Panc1 (cell line): ENCODE results near the gene KLHDC1. TPM values are rescaled to one million over a fixed set of nuclear protein-coding genes. Genes with fewer than 3 reads are reported as not detected.

Source experiments
- ATAC-seq: fragments of 200-7000 bp; cut with Tn5 transposase; 2 replicates; pipeline ENCODE4 v1.9.1; 2020; ENCODE audit warnings: mild to moderate bottlenecking, moderate library complexity
- Bru-seq: library from RNA; stranded (reverse); fragments of 400-500 nt; gene quantifications from one replicate; lab custom pipeline; 2021; lab: Mats Ljungman, UMichigan
- BruChase-seq, 2 experiments: library from RNA; stranded (reverse); fragments of 400-500 nt; gene quantifications; one replicate each; lab custom pipeline; 2021; lab: Mats Ljungman, UMichigan
- BruUV-seq: library from RNA; stranded (reverse); fragments of 400-500 nt; replicated peaks from 2 replicates; lab custom pipeline; 2021; lab: Mats Ljungman, UMichigan
- CTCF ChIA-PET: fragments of 300-600 bp; sonication (Branson Sonifier 250); formaldehyde crosslinking; loops from one replicate; lab custom pipeline; 2022; ENCODE audit warnings: antibody characterized with exemption; lab: Charles Lee
- POLR2A ChIA-PET: fragments of 300-600 bp; sonication (Branson Sonifier 250); formaldehyde crosslinking; loops from one replicate; lab custom pipeline; 2022; ENCODE audit warnings: antibody characterized with exemption; lab: Charles Lee
- DNase-seq: peaks from one replicate; pipeline ENCODE4 v3.0.0-alpha.2; 2010; ENCODE audit warnings: low read depth, low spot score
- H3K27ac ChIP-seq: 2 replicates; pipeline ENCODE4 v1.5.1; 2011; ENCODE audit warnings: mild to moderate bottlenecking, low read length, inconsistent platforms
- H3K27me3 ChIP-seq: fragments of 200-500 bp; sonication (Bioruptor generic); 2 replicates; pipeline ENCODE4 v1.6.0; 2014; ENCODE audit warnings: low read length, inconsistent platforms; ENCODE audit not compliant: control insufficient read depth, insufficient read depth
- H3K36me3 ChIP-seq: fragments of 200-500 bp; sonication (Bioruptor generic); 2 replicates; pipeline ENCODE4 v1.5.1; 2014; ENCODE audit warnings: inconsistent platforms, mild to moderate bottlenecking, low read length, moderate library complexity; ENCODE audit not compliant: control insufficient read depth, insufficient read depth
- H3K4me1 ChIP-seq: 2 replicates; pipeline ENCODE4 v1.5.1; 2011; ENCODE audit warnings: inconsistent platforms, mild to moderate bottlenecking, low read length, moderate library complexity; ENCODE audit not compliant: control insufficient read depth, insufficient read depth
- H3K4me3 ChIP-seq, 2 experiments: 2 replicates each; pipeline ENCODE4 v1.5.1; 2011 to 2012; ENCODE audit warnings: low read depth in 2 of 2, low read length in 2 of 2, mild to moderate bottlenecking in 2 of 2, inconsistent platforms in 1 of 2, moderate library complexity in 1 of 2
- H3K9me3 ChIP-seq: fragments of 200-500 bp; sonication (Bioruptor generic); 2 replicates; pipeline ENCODE4 v1.5.1; 2014; ENCODE audit warnings: low read depth, mild to moderate bottlenecking, inconsistent platforms, low read length, moderate library complexity; ENCODE audit not compliant: control insufficient read depth, insufficient read depth
- CTCF ChIP-seq: fragments of 450-650 bp; IDR thresholded peaks from 2 replicates; pipeline ENCODE4 v1.5.1; 2017; ENCODE audit warnings: mild to moderate bottlenecking
- POLR2AphosphoS5 ChIP-seq: IDR thresholded peaks from 2 replicates; pipeline ENCODE4 v1.6.1; 2012; ENCODE audit warnings: mild to moderate bottlenecking, low read depth, low read length, moderate library complexity
- REST ChIP-seq, 2 experiments: IDR thresholded peaks; 2 replicates each; pipeline ENCODE4 v1.6.1; 2011 to 2012; ENCODE audit warnings: low read depth in 2 of 2, control low read depth in 1 of 2, low read length in 1 of 2, mild to moderate bottlenecking in 1 of 2, moderate library complexity in 1 of 2; ENCODE audit not compliant: insufficient read depth in 1 of 2
- SIN3A ChIP-seq: IDR thresholded peaks from 2 replicates; pipeline ENCODE4 v1.6.1; 2012; ENCODE audit warnings: low read depth, mild to moderate bottlenecking, low read length, moderate library complexity, borderline replicate concordance; ENCODE audit not compliant: insufficient read depth
- TCF7L2 ChIP-seq: IDR thresholded peaks from 2 replicates; pipeline ENCODE4 v1.6.1; 2011; ENCODE audit warnings: mild to moderate bottlenecking, low read depth, low read length, inconsistent platforms
- in situ Hi-C: cut with HindIII; loops from 2 replicates; pipeline ENCODE4 v1.10.0; 2016; ENCODE audit warnings: low sequenced_read_pairs, low pct_unique_long_range_greater_than_20kb
- intact Hi-C: fragments of 100-400 bp; cut with micrococcal nuclease; formaldehyde crosslinking; loops from one replicate; pipeline ENCODE4 v1.10.0; 2022; ENCODE audit not compliant: unreplicated experiment
- long read RNA-seq: library from polyadenylated mRNA; unstranded; transcript quantifications from one replicate; pipeline ENCODE4 v2.0.0, GENCODE V29; 2021; ENCODE audit not compliant: unreplicated experiment
- polyA plus RNA-seq: library from polyadenylated mRNA; unstranded; fragments of >200 nt; gene quantifications from one replicate; pipeline ENCODE4 v1.2.1, GENCODE V29; 2012; ENCODE audit warnings: missing spikeins; ENCODE audit not compliant: insufficient read length
- total RNA-seq: library from RNA; stranded (reverse); gene quantifications from one replicate; pipeline ENCODE4 v1.2.1, GENCODE V29; 2021; ENCODE audit not compliant: unreplicated experiment

KLHDC1 gene
- total RNA-seq: 1.3 TPM
- 3.7 TPM for polyA plus RNA-seq
- Bru-seq, nascent RNA: percentile 47 among the genes with signal in this experiment
- percentile 54 among the genes with signal in this experiment for BruChase-seq, experiment 1, labeled RNA remaining after a 2-hour chase
- BruChase-seq, experiment 2, labeled RNA remaining after a 6-hour chase: percentile 53 among the genes with signal in this experiment
- long read RNA-seq, partial matches to known transcripts: 0 of 5 reads
- long read RNA-seq, other reads (novel, unspliced or antisense): 3 of 5 reads

- ChIA-PET CTCF (interaction anchor here (0.6 kb wide), 1 partner anchor 165 kb away, joined by 3 read pairs; no protein-coding TSS in a partner anchor), POLR2A (interaction anchor here (0.6 kb wide), 1 partner anchor 65 kb away, joined by 5 read pairs; no protein-coding TSS in a partner anchor)
- no peak for DNase-seq
- no peaks in the 10 kb centered on the region for H3K9me3 ChIP-seq
- in situ Hi-C loops: no loop called here
- ATAC-seq: peak; percentile 79
- peak within 1 kb of the TSS; percentile 60 to 72 for H3K4me3 ChIP-seq
- H3K4me1 ChIP-seq: peaks cover 12% of the 10 kb centered on the region
- BruUV-seq: no TSS peak
- no peaks in the 10 kb centered on the region for H3K27me3 ChIP-seq
- TF ChIP-seq POLR2AphosphoS5 (peak; percentile 73), SIN3A (peak; percentile 81; the same call in 1 of the 2 replicates), REST (IDR thresholded peaks at IDR 0.05; ENCODE audit: insufficient read depth in 1 of 2, low read depth in 2 of 2, low read length in 1 of 2) (no peak)
- peak within 1 kb of the TSS; percentile 93 for H3K27ac ChIP-seq
- no peaks in the 10 kb centered on the region for H3K36me3 ChIP-seq
- intact Hi-C loops: loop anchor here (5.0 kb wide), 1 partner anchor 74 kb away; the partner anchor contains the start of gene KLHDC2
Observed at GRCh38 chr14:49692811-49693734, at the start of gene KLHDC1. KLHDC1 (plus strand) TSS chr14:49693120; CDS start chr14:49693195, 75 bp downstream.

GRCh38 chr14:49653508-49653907, 39.4 kb upstream of the KLHDC1 start:
- Histone ChIP-seq H3K27ac (no peak overlapping the region), H3K9me3 (no peaks in the 10 kb centered on the region), H3K27me3 (no peaks in the 10 kb centered on the region), H3K36me3 (peaks cover 4% of the 10 kb centered on the region; the same call in 1 of the 2 replicates), H3K4me3 (no peak overlapping the region), H3K4me1 (no peaks in the 10 kb centered on the region)
- no TSS peak for BruUV-seq
- intact Hi-C loops: no loop called here
- ChIA-PET CTCF (no interaction called here), POLR2A (no interaction called here)
- DNase-seq: no peak
- in situ Hi-C loops: no loop called here
- no peak for ATAC-seq
- TF ChIP-seq SIN3A (no peak), CTCF (no peak), REST (IDR thresholded peaks at IDR 0.05; ENCODE audit: insufficient read depth in 1 of 2, low read depth in 2 of 2, low read length in 1 of 2) (no peak), TCF7L2 (no peak), POLR2AphosphoS5 (no peak)
